HPDE6-E6E7 (cell line): ENCODE measurements around the gene C2CD4C.
"Not testable (repeated sequence)": the region's sequence is repeated elsewhere in the genome, so short reads cannot be mapped to it uniquely, and the experiment has no call there.

Experiments used
- DNase-seq: peaks from one replicate; pipeline ENCODE4 v3.0.0; 2011; ENCODE audit warnings: missing footprints; ENCODE audit errors: extremely low spot score

C2CD4C gene

DNA sequence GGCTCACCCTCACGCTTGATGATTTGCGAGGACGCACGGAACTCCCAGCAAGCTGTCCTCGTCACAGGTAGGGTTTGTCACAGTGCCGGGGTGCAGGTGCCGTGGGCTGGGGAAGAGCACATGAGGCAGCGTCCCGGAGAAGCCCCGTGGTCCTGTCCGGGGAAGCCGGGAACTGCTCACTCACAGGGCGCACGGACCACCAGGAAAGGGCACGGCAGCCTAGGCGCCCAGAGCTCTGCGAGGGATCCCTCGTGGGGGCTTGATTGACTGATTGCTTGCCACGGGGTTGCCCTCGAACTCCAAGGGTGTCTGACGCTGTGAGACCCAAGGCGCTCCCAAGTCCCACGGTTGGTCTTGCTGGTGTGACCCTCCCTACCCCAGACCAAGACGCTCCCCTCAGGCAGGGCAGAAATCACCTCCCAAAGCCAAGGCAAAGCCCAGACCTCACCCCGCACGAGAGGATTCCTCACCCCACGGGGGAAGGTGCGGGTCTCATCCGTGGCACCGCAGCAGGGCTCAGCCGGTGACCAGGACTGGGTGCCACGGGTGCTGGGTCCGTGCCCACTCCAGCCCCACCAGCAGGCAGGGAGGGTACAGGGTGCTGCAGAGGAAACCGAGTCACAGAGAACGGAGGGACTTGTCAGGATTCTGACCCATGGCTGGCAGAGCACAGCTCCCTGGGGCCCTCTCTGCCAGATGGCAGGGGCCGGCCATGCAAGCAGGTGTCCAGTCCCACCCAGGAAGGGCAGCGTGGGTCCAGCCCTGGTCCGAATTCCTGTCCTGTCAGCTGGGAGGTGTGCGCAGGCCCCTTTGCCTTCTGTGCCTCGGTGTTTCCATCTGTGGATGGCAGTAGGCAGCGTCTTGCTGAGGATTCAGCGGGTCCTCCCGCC lies 7.7 kb downstream of the C2CD4C start:
- DNase-seq = no peak

DNA sequence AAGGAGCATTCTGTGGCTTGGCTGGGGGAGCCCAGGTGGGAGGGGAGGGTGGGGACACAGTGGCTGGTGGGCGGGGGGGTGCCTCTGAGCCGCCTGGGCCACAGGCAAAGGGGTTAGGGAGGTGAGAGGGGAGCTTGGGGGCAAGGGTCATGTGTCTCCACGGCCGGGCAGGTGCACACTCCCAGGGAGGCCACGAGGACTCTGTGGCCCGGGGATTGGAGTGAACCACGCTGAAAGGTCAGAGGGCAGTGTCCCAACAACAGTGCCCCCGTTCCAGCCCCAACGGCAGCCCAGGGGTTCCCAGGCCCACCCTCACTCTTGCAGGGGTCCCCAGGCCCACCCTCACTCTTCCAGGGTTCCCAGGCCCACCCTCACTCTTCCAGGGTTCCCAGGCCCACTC lies 9.6 kb downstream of the C2CD4C start:
- no peak for DNase-seq

DNA sequence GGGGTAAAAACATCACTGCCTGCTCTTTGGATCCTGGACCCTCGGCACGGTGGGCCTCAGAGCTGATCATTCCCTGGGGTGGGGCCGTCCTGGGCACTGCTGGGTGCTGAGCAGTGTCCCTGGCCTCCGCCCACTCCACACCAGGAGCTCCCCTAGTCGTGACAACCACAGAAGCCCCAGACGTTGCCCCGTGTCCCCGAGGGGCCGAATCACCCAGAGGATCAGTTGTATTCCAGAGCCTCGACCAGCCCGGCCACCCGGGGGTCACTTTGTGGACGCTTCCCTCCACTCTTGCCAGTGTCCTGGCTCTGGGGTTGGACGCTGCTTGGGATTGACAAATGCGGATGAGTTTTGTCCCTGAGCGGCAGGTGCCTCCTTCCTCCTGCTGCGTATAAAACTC lies 10.2 kb downstream of the C2CD4C start:
- DNase-seq = no peak

DNA sequence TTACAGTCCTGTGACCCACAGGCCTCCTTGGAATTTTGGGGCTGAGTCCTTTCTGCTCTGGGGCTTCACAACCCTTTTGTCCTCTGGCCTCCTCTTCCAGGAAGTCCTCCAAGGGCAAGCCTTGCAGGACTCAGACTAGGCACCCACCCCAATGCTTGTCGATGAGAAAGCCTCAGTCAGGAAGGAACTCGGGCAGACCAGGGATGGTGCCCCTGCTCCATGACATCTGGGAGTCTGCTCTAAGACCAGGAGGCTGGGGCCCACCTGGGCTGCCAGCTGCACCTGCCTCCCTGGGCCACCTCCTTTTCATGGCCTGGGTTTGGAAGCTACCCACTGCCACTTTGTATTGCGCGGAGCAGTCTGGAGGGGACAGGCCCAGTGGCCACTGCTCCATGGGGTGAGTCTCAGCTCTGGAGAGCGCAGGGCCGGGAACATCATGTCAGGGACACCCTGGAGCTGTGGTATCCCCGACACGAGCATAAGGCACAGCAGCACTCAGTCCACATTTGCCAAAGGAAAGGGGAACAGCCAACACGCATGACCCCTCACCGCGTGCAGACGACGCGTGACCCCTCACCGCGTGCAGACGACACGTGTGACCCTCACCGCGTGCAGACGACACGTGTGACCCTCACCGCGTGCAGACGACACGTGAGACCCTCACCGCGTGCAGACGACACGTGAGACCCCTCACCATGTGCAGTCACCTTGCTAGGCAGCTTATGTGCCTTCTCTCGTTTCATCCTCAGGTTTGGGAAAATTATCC lies 10.8 kb downstream of the C2CD4C start:
- no peak for DNase-seq

DNA sequence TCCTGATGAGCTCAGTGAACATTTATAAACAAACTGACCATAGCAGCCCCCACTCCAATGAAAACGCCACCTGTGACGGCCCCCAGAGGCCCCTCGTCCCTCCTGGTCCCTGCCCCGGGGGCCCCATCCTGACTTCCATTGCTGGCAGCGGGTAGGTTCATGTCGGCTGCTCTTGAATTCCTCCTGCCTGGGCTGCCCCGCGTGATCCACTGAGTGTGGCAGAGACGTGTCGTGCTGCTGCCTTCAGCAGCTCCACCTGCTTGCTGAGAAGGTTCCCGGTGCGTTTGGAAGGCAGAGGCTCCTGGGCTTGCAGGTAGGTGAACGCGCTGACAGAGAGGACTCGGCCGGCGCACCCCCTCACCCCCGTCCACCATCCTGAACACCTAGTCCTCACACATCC lies 11.6 kb downstream of the C2CD4C start:
- no peak for DNase-seq

DNA sequence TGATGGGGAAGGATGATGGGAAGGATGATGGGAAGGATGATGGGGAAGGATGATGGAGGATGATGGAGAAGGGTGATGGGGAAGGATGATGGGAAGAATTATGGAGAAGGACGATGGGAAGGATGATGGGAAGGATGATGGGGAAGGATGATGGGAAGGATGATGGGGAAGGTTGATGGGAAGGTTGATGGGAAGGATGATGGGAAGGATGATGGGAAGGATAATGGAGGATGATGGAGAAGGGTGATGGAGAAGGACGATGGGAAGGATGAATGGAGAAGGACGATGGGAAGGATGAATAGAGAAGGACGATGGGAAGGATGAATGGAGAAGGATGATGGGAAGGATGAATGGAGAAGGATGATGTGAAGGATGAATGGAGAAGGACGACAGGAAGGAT lies 13.5 kb downstream of the C2CD4C start:
- no peak for DNase-seq

DNA sequence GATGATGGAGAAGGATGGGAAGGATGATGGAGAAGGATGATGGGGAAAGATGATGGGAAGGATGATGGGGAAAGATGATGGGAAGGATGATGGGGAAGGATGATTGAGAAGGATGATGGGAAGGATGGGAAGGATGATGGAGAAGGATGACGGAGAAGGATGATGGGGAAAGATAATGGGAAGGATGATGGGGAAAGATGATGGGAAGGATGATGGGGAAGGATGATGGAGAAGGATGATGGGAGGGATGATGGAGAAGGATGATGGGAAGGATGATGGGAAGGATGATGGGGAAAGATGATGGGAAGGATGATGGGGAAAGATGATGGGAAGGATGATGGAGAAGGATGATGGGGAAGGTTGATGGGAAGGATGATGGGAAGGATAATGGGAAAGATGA lies 14.1 kb downstream of the C2CD4C start:
- DNase-seq = not testable (repeated sequence)

DNA sequence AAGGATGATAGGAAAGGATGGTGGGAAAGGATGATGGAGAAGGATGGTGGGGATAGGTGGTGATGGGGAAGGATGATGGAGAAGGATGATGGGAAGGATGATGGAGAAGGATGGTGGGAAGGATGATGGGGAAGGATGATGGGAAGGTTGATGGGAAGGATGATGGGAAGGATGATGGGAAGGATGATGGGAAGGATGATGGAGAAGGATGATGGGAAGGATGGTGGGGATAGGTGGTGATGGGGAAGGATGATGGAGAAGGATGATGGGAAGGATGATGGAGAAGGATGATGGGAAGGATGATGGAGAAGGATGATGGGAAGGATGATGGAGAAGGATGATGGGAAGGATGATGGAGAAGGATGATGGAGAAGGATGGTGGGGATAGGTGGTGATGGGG lies 15.4 kb downstream of the C2CD4C start:
- DNase-seq = not testable (repeated sequence)

DNA sequence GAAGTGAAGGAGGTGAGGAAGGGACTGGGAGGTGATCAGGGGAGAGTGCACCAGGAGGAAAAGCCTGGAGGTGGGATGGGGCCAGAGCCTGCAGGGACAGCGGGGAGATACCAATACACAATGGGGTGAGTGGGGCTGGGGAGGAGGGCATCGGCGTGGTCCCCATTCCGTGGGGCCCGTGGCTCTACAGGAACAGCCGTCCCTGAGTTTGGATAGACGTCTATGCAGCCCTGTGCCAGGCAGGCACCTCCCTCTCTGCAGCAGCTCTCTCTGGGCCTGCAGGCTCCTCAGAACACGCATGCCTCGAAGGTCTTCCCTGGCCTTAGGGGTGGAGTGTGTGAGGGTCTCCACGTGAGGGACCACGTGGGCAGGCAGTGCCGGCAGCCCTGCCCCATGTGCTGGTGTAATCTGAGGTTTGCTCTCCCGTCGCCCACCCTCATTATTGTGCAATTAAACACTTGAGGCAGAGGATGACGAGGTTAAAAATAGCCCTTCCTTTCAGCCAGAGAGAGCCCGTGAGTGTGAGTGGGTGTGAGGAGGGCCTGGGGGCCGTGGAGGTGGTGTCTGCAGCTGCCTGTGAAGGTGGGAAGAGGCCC lies 16.5 kb downstream of the C2CD4C start:
- DNase-seq = no peak

DNA sequence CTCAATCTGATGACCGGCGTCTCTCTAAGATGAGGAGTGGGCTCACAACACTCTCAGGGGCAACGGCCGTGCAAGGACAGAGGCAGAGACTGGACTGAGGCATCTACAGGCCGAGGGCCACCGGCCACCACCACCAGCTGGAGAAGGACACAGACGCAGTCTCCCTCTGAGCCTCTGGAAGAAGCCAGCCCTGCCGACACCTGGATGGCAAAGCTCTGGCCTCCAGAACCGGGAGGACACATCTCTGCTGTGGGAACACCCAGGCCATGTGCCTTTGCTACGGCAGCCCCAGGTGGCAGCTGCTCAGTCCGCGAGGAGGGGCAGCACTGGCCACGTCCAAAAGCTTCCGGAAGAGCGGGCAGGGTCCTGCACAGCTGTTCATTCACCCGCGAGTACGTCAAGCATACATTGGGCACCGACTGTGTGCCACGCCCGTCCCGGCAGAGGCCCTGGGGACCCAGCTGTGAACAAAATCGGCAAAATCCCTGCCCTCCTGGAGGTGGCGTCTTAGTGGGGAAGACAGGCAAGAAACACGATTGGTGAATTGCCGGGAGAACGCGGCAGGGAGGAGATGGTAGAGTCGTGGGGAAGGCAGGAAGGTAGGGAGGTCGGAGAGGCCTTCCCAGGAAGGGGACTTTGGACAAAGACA lies 17.1 kb downstream of the C2CD4C start:
- no peak for DNase-seq

DNA sequence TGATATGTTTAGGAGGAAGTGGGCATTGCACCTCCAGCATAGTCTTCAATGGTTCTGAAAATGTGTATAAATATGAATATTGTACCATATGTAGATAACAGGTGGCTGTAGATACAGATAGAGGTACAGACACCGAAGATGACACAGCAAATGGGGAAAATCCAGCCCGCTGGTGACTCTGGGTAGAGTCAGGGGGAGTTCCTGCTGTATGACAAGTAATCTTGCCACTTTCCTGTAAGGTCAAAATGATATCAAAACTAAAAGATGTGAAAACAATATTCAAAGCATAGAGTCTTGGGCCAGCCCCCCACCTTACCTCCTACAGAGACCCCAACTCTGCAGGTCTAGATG lies 17.8 kb downstream of the C2CD4C start:
- no peak for DNase-seq

DNA sequence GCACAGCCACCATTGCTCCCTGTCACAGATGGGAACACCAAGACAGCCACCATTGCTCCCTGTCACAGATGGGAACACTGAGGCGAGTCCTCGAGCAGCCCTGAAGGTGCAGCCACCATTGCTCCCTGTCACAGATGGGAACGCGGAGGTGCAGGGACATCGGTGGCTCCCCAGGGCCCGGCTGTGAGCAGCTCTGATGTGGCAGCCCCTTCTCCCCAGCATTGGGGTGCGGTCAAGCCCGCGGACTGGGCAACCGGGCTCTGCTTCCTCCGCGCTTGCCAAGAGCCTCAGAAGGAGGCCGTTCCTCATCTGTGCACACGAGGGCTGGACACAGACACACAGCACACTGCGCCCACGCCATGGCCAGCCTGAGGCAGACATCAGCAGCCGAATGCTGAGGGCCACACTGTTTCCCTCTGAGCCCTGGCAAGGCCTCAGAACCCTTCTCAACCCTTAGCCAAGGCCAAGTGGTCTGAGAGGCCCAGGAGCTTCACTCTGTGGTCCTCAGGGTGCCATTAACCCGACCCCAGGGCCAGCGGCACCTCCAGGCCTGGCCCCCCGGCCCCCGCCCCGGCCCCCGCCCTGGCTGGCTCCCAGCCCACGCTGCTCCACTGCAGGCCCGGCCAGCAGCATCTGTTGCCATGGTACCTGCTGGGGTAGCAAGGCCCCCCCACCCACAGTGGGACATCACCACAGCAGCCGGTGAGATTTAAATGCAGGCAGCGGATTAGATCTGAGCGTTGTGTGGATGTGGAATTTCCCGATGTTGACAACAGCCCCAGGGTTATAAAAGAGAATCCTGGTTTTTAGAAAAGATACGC lies 18.4 kb downstream of the C2CD4C start:
- no peak for DNase-seq

DNA sequence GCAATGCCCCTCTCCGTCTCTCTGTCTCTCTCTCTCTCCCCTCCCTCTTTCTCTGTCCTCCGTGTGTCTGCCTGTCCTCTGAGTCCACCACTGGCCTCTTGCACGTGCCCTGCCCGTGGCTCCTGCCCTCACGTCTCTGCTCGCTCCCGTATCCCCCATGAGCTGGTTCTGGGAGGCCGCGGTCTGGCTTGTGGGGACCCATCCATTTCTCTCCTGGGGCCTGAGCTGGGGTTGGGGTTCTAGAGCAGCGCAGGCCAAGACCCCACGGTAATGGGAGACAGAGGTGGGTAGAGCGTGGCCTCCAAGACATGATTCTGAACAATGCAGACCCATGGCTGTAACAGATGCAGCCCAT lies 19.0 kb downstream of the C2CD4C start:
- no peak for DNase-seq

DNA sequence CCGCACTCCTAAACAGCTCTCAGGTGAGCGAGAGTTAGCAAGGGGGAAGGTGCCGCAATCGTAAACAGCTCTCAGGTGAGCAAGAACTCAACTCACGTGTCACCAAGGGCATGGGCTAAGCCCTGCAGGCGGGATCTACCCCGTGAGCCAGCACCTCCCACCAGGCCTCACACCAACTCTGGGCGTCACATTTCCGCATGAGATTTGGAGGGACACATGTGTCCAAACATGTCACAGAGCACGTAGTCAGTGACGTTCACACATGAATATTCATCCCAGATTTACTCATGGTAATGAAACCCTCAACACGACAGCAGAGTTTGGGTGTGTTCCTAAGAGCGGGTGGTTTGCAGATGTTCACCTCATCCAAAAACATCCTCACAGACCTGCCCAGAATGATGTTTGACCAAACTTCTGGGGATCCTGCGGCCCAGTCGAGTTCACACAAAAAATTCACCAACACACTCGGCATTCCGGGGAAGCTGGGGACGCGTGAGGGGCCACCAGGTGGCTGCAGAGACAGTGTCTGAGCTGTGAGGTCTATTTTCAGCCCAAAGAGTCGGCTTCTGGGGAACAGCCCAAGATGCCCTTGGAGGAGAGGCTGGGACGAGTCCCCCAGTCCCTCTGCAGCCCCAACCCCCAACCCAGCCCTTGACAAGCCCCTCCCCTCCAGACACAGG lies 19.6 kb downstream of the C2CD4C start:
- no peak for DNase-seq

DNA sequence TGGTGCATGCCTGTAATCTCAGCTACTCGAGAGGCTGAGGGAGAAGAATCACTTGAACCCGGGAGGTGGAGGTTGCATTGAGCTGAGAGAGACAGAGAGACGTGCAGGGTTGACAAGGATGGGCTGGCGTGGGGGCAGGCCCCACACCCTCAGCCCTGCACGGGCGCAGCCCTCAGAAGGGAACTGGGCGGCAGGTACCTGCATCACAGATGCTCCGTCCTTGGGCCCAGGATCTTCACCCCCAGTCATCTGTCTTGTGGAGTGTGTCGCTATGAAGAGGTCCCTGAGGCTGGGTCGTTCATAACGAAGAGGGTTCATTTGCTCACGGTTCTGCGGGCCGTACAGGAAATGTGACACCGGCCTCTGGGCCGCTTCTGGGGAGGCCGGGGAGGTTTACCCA lies 20.3 kb downstream of the C2CD4C start:
- DNase-seq = no peak

DNA sequence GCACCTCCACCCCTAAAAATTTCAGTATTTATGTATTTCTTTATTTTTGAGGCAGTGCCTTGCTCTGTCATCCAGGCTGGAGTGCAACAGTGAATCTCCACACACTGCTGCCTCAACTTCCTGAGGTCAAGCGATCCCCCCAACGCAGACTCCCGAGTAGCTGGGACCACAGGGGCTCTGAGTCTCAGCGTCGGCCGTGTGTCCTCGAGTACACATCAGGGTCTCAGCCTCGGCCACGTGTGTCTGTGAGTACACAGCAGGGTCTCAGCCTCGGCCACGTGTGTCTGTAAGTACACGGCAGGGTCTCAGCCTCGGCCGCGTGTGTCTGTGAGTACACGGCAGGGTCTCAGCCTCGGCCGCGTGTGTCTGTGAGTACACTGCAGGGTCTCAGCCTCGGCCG lies 21.2 kb downstream of the C2CD4C start:
- DNase-seq = no peak

DNA sequence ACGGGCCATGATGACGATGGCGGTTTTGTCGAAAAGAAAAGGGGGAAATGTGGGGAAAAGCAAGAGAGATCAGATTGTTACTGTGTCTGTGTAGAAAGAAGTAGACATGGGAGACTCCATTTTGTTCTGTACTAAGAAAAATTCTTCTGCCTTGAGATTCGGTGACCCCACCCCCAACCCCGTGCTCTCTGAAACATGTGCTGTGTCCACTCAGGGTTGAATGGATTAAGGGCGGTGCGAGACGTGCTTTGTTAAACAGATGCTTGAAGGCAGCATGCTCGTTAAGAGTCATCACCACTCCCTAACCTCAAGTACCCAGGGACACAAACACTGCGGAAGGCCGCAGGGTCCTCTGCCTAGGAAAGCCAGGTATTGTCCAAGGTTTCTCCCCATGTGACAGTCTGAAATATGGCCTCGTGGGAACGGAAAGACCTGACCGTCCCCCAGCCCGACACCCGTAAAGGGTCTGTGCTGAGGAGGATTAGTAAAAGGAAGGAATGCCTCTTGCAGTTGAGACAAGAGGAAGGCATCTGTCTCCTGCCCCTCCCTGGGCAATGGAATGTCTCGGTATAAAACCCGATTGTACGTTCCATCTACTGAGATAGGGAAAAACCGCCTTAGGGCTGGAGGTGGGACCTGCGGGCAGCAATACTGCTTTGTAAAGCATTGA lies 22.2 kb downstream of the C2CD4C start:
- DNase-seq = not testable (repeated sequence)

DNA sequence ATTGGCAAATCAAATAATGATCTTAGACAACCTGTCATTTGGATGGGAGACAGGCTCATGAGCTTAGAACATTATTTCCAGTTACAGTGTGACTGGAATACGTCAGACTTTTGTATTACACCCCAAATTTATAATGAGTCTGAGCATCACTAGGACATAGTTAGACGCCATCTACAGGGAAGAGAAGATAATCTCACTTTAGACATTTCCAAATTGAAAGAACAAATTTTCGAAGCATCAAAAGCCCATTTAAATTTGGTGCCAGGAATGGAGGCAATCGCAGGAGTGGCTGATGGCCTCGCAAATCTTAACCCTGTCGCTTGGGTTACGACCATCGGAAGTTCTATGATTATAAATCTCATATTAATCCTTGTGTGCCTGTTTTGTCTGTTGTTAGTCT lies 22.8 kb downstream of the C2CD4C start:
- not testable (repeated sequence) for DNase-seq

DNA sequence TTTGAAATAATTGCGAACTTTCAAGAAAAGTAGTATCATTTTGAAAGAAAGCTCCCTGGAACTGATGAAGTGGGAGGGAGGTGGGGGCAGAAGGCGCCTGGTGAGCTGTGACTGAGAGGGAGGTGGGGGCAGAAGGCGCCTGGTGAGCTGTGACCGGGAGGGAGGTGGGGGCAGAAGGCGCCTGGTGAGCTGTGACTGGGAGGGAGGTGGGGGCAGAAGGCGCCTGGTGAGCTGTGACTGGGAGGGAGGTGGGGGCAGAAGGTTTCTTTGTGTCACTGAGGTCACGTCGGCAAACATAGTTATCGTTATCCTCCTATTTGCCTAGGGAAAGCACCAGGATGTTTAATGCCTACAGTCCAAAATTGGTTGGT lies 24.2 kb downstream of the C2CD4C start:
- no peak for DNase-seq
